RPMI7951 (cell line): ENCODE data around the gene OSBP2. TPM values are rescaled to one million over a fixed set of nuclear protein-coding genes. Genes with fewer than 3 reads are reported as not detected.
A peak's percentile ranks its signal among the peaks of the same experiment; 100 is the strongest.

Experiments used
- DNase-seq: peaks from one replicate; pipeline ENCODE4 v3.0.0-alpha.2; 2012; ENCODE audit warnings: low read depth
- total RNA-seq: library from RNA; depleted of rRNA; stranded (reverse); fragments of >200 nt; shearing (Covaris generic); gene quantifications from 2 replicates; pipeline ENCODE4 v1.2.3, GENCODE V29; 2014

The OSBP2 gene
- total RNA-seq, 1 experiment from 2014 or later: 5.9 TPM

DNA sequence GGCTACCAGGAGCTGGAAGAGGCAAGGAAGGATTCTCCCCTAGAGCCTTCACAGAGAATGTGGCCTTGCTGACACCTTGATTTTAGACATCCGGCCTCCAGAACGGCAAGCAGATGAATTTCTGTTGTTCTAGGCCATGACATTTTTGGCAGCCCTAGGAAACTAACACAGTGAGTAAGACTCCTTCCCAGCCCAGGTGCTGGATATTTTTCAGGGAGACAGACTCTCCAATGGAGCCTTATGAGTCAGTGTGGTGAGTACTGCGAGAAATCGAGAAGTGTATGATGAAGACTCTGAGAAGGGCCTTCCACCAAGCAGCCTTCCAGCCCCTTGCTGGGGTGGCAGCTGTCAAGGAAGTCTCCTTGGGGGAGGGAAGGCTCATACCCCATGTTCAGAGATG, 114.4 kb downstream of the OSBP2 start:
- peak; percentile 31 for DNase-seq

DNA sequence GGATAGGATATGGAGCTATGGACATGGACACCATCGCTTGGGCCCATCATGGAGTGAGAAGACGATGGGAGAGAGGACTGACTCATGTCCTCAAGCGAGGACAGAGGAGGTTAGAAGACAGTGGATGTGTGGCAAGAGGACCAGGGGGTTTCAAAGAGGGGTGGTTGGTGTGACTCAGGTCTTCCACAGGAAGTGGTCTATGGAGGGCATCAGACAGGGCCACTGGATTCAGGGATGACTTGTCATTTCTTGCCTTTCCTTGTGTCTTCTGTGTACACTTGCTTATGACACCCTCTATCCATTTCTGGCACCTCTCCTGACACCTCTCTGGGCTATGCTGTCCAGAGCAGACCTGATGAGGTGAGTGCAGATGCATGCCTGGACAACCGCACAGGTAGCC, 115.4 kb downstream of the OSBP2 start:
- peak; percentile 29 for DNase-seq

DNA sequence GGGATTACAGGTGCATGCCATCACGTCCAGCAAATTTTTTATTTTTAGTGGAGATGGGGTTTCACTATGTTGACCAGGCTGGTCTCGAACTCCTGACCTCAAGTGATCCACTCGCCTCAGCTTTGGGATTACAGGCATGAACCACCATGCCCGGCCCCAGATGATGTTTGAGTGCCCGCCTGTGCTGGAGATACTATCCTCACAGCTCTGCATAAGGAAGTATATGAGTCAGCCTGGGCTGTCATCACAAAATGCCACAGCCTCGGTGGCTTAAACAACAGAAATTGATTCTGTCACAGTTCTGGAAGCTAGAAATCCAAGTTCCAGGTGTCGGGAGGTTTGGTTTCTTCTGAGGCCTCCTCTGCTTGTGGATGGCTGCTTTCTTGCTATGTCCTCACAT, 119.3 kb downstream of the OSBP2 start:
- DNase-seq: no peak

DNA sequence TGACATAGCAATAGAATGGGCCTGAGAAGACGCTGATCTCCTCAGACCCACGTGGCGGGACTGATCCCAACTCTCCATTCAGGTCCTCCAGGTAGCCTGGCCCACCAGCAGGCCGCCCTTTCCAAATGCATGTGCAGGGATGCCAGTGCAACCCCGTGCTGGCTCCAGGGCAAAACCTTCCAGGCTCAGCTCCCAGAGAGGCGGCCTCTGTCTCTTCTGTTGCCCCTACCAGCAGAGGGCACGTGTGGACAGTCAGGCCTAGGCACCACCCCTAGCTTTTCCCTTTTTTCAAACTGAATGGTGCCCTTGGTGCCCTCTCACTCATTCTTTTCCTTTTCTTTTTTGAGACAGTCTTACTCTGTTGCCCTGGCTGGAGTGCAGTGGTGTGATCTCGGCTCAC, 121.7 kb downstream of the OSBP2 start:
- no peak for DNase-seq

DNA sequence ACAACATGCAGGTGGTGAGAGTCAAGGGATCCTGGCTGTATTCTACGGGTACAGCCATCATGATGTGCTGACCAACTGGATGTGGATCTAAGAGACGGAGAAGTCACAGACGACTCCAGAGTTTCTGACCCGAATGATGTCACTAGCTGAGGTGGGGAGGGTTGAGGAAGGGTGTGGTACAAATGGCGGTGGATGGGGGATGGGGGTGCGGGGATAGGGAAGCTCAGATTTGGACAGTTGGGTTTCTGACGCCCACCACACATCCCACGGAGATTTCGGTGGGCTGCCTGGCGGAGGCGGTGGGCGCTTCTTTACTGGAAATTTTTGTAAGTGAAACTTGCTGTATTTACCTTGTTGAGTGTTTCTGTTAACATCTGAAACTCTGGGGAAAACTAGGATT, 126.7 kb downstream of the OSBP2 start:
- no peak for DNase-seq

DNA sequence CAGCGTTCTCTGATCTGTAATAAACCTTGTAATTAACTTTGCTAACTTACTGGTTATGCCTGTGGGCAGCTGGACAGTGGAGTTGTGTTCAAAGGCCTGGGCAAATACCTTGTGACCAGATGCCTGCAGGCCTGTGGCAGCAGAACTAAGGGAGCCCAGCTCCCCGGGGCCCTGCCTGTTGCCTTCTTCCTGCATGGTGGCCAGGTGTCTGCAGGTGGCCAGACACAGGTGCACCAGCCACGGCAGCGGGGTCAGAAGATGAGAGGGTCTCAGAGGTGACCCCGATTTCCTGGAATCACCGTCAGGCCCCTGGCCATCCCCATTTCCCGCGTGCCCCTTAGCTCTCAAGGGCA, 127.2 kb downstream of the OSBP2 start:
- DNase-seq: no peak

DNA sequence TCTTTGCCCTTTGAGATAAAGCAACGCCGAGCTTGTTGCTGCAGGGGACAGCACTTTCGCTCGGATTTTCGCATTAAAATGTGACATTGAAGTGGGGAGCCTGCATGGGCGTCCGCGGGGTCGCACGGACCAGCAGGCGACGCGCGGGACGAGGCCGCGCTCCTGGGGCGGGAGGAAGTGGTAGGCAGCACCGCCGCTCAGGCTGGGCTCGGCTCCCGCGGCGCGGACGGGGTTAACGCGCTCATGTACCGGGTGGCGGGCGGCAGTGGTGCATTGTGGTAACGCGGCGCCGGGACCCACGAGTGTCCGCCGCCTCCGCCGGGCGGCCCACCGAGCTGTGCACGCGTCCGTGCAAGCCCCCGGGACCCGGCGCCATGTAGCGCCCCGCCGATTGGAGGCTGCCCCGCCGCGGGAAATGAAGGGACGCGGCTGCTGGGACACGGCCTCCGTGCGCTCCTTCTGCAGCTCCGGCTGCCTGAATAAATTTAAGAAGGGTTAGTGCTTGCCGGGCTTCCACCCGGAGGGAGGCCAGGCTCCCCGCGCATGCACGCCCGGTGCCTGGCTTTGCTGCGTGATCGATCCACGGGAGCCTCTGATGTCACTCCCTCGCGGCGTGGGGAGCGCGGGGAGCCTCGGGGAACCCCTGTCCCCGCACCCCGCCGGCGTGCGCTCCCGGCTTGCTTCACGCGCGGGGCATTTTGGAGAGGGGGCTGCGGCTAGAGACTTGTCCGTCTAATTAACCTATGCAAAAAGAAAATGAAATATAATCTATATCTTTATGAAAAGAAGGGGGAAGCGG, 127.7 kb downstream of the OSBP2 start:
- no peak for DNase-seq

DNA sequence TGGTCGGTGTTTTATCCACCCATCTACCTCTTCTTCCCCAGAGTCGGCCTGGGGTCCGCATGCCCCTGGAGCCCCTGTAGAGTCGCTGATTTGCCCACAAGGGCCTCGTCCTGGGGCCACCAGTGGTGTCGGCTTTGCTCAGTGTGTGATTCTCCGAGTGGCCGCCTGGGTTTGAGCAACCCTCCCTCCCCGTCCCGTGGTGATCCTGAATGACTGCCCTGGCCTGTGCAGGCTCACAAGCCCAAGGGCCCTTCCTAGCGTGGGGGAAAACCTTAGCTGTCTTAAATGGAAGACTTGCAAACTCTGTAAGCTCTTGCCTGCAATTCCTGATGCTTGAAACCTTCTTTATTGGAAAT, 128.3 kb downstream of the OSBP2 start:
- no peak for DNase-seq

DNA sequence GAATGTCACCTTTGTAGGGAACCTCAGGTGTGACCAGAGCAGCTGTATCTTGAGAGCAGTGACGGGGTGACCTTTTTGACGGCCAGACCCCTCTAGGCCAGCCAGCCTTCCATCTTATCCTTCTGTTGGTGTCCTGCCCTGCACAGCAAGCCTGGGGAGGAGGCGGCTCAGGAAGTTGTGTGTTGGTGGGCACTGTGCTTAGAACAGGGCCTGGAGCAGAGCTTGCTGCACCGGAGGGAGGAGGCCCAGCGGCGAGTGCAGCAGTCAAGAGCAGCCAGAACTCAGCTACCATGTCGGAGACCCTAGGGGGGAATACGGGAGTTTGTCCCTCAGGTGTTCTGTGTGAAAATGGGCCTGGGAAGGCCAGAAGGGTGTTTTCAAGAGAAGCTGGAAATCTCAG, 129.4 kb downstream of the OSBP2 start:
- no peak for DNase-seq

DNA sequence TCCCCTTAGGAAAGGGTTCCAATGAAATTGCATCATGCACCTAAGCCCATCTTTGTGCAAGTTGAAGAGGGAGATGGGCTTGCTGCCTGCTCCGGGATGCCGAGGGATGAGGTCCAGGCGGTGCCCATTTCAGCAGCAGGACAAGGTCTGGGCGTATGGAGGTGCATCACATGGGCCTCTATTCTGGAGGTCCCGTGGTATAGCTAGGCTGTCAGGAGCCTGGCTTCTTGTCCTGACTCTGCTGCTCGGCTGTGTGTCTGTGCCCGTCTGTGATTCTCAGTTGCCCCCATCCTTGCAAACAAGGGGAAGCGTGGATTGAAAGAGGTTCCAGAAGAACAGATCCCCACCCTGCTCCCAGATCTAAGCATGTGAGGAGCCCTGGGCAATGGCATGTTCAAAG, 130.0 kb downstream of the OSBP2 start:
- DNase-seq: no peak

DNA sequence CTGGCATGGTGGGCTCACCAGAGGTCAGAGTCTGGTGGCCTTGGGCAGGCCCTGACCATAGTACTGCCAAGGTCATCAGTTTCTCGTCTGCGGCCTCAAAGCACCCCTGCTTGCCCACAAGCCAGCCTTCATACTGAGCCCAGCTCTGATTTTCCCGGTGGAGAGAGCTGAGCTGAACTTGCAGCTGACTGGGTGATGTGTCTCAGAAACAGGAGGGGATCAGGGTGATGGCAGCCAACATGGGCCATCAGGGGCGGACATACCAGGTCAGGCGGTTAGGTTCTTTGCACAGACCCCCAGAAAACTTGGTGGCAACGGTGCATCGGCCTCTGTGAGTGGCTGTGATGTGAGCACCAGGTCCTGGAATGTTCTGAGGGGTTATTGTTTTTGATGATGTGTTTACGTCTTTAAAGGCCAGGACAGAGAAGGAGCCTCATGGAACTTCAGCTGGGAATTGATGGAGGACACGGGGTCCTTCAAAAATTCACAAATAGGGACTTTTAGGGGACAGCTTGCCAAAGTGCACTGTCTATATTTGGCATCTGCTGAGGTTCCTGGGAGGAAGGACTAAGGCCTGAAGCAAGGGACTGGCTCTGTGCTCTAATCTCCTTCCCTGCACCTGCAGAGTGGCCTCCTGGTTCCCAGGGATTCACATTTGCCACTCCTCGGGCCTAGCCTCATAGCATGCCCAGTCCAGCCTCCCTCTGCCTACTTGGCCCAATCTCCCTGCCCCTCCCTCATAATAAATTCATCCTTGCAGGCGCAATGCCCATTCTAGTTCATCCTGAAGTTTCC, 131.2 kb downstream of the OSBP2 start:
- no peak for DNase-seq

DNA sequence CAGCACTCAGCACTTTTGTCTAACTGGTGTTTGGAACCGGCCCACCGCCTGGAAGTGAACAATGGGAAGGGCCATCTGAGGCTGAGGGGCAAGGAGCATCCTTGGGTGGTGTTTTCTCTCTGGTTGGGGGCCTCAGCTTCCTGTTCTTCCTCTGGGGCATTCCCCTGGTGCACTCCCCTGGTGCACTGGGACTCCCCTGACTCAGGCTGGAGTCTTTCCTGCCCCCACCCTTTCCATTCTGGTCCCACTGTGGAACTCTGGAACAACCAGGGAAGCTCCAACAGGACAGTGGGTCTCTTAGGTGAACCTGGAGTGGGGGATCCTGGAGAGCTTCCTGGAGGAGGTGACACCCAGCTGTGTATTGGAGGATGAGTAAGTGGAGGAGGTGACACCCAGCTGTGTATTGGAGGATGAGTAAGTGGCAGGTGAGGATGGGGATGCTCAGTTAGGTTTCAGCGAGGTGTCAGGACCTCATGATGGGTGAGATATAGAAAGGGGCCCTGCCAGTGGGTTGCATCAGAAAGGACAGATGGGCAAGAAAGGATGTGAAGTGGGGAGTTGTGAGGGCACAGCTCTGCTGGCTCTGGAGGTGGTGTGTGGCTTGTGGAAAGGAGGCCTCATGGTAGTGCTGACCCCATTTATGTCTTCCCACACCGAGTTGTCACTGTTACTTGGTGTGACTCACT, 132.1 kb downstream of the OSBP2 start:
- no peak for DNase-seq

DNA sequence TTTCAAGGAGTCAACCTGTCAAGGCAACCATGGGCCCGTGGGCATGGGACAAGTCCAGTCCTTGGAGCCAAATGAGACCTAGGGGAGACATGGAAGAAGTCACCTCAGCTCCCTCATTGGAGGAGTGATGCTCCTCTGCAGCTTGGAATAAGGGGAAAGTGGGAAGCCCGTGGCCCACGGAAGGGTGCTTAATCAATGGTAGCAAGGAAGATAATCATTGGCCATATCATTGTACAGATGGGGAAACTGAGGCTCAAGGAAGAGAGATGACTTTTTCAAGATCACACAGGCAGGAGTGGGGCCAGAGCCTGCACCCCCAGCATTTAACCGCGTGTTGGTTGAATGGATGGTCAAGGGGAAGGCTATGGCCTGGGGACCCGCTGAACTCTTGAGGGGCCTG, 133.0 kb downstream of the OSBP2 start:
- no peak for DNase-seq

DNA sequence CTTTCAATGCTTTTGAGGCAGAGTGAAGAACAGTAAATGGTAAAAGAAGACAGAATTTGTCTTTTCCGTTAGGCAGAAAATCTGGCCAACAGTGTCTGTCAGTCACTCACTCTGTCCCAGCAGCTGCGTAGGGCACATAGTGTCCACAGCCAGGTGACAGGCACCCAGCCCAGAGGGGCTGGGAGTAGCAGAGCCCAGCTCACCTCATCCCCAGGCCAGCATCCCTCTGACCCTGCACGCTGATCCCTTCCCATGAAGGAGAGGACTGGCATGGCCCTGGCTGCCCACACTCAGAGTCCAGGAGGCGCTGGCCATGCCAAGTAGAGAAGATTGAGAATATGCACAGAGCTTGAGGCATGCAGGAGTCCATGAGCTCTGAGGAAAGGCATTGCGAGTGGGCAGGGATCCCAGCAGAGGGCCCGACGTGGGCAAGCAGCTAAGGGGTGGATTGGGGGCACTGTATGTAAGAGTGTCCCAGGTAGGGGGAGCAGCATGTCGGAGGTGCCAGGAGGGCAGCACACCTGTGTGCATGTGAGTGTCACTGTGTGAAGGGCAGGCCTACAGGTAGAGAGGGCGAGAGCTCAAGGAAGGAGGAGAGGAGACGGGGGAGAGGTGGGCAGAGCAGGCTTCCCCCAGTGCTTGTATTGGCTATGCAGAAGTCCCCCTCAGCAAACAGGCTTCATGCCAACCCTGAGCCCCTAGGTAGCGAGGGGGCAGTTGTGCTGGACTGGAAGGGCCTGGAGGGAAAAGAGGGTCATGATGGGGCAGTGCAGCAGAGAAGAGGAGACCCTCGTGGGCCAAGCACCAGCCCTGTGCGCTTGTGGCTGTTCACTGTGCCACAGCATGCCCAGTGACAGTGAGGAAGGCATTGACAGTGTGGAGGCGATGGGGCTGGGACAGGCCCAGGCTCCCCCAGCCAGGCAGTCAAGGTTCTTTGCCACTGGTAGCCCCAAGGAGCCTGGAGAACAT, 133.8 kb downstream of the OSBP2 start:
- no peak for DNase-seq

DNA sequence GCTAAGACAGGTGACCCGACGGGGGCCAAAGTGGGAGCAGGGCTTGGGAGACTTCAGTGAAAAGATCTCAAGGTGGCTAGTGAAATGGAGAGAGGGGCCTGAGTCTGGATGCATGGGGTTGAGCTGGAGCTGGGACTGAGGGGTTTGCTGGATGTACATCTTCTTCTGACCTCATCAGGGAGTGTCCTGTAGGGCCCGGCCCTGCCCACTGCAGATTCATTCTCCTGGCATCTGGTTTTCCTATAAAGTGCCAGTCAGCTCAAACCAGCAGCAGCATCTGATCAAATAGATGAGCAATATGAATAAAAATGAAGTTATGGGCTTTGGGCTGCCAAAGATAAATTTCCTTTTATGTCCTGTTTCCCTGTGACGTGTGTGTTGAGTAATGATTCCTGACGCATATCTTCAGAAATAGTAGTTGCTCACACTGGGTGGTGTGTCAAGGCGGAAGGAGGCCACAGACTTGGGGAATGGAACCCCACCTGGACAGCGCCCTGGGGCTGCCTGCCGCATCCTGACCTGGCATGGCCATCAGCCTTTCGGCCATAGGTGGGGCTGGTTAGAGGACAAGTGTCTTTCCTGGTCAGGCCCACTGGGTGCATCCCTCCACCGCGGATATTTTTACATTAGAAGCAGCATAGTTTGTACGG, 135.4 kb downstream of the OSBP2 start:
- peak; percentile 77 for DNase-seq

DNA sequence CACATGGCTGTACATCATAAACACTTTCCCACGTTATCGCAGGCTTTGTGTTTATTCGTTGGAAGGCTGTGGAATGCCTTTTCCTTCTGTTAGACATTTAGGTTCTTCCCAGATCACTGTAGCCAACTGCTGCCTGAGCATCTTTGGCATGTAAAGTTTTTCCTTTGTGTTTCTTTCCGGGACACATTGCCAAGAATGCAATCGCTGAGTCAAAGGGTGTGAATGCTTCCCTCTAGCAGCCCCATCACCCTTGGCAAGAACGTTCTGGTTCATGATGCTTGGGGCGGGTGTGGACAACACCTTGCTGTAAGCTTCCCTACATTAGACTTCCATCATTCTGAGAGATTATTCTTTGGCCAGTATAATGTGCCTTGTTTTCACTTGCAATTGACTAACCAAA, 136.2 kb downstream of the OSBP2 start:
- peak; percentile 81 for DNase-seq

DNA sequence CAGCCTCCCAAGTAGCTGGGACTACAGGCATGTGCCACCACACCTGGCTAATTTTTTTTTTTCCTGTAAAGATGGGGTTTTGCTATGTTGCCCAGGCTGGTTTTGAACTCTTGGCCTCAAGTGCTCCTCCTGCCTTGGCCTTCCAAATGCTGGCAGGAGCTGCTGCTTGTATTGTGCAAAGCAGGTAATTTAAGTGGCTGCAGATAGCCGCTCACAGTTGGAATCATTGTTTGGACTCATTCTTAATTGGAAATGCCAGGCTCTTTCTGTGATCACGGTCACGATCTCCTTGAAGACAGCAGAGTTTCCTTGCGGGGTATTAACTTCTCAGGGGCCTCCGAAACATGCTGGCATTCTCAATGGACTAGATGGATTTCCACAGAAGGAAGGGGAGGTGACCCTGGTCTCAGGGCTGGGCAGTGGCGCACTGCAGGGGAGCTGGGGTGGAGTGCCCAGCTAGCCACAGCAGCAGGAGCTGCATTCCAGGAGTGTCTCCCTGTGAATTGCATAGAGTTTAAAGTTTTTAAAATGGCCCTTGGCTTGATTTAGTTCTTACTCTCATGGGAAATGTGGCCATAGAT, 137.8 kb downstream of the OSBP2 start:
- DNase-seq: no peak

DNA sequence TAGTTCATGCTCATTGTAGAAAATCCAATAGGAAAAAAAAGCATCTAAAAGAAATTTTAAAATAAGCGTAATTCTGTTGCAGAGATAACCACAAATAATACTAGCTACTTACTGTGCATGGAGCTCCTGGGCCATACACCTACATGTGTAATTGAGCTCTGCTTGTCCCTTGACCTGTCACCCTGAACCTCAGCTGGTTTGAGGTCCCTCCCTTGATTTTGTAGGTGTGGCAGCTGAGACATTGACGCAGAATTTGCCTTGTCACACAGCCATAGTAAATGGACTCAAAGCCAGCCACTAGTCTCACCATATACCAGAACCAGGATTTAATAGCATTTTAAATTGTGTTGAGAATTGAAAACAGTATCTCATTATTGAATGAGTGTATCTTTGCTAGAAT, 138.6 kb downstream of the OSBP2 start:
- DNase-seq: no peak

DNA sequence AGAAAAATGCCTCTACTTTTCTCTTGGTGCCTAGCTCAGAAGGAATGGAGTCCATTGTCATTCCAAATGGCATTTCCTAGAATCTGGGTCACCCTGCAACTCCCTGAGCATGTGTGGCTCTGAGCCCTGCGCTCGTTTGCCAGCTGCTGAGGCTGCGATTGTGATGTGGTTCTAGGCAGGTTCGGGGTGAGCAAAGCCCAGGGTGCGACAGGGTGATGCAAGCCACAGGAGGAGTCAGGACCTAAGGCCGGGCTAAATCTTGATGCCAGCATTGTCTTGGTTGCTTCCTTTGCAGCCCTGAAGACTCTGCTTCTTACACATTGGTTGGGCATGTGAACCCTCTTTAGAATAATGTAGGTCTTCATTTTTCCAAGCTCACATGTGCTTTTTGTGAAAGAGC, 142.9 kb downstream of the OSBP2 start:
- DNase-seq: no peak

DNA sequence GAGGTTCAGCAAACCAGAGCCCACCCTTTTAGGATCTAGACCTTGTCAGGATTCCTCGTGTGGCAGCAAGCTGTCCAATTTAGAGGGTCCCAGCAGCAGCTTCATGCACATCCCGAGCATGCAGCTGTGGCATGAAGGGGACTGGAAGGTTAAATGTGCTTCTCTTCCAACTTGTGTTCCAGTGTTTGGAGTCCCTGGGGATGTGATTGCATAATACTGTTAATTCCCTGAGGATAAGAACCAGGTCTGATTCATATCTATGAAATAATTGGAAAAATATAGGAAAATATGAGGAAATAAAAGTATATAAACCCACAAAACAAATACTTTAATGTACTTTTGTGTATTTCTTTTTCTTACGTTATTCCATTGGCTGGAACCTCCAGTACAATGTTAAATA, 143.4 kb downstream of the OSBP2 start:
- DNase-seq: no peak

DNA sequence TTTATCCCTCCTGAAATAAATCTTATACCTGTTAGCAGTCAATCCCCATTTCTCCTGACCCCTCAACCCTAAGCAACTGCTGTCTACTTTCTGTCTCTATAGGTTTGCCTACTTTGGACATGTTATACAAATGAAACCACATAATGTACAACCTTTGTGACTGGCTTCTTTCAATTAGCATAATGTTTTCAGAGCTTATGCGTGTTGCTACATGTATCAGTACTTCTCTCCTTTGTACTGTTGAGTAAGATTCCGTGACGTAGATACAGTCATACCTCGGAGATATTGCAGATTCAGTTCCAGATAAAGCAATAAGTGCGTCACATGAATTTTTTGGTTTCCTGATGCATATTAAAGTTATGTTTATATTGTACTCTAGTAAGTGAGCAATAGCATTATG, 146.6 kb downstream of the OSBP2 start:
- no peak for DNase-seq
